Loucy (cell line): ENCODE measurements around the gene SLC7A1.

Experiments
- EZH2phosphoT487 ChIP-seq: fragments of 200-600 bp; IDR thresholded peaks from 2 replicates; pipeline ENCODE4 v1.6.1; 2018; ENCODE audit warnings: antibody characterized with exemption, mild to moderate bottlenecking, moderate library complexity, borderline replicate concordance
- TF ChIP-seq, protein P1 (sequence below): fragments of 200-600 bp; sonication (generic); conservative IDR thresholded peaks from 2 replicates; pipeline ENCODE4 v1.5.1; 2014; ENCODE audit warnings: mild to moderate bottlenecking, antibody characterized with exemption, low read length

- TF ChIP-seq, protein P1, sequence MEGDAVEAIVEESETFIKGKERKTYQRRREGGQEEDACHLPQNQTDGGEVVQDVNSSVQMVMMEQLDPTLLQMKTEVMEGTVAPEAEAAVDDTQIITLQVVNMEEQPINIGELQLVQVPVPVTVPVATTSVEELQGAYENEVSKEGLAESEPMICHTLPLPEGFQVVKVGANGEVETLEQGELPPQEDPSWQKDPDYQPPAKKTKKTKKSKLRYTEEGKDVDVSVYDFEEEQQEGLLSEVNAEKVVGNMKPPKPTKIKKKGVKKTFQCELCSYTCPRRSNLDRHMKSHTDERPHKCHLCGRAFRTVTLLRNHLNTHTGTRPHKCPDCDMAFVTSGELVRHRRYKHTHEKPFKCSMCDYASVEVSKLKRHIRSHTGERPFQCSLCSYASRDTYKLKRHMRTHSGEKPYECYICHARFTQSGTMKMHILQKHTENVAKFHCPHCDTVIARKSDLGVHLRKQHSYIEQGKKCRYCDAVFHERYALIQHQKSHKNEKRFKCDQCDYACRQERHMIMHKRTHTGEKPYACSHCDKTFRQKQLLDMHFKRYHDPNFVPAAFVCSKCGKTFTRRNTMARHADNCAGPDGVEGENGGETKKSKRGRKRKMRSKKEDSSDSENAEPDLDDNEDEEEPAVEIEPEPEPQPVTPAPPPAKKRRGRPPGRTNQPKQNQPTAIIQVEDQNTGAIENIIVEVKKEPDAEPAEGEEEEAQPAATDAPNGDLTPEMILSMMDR: no peak
- TF ChIP-seq EZH2phosphoT487: no peak
Observed at GRCh38 chr13:29482504-29482903, 113.0 kb downstream of the SLC7A1 start.
